K562 (cell line): Measurements from ENCODE around the gene EPB41L1. TPM values are rescaled to one million over a fixed set of nuclear protein-coding genes. Genes with fewer than 3 reads are reported as not detected.

Experiments
- ATAC-seq: fragments of 200-7000 bp; cut with Tn5 transposase; 3 replicates; pipeline ENCODE4 v1.9.1; 2020; ENCODE audit warnings: moderate library complexity
- BruUV-seq: library from RNA; stranded (reverse); fragments of 400-500 nt; replicated peaks from 2 replicates; lab custom pipeline; 2021; lab: Mats Ljungman, UMichigan
- CTCF ChIA-PET: fragments of 300-600 bp; formaldehyde crosslinking; extraction: SDS; loops from one replicate; lab custom pipeline; 2021; ENCODE audit warnings: low intra/inter-chr PET ratio; lab: Yijun Ruan, JAX
- POLR2A ChIA-PET: fragments of 300-600, 350-650 bp; sonication (Branson Sonifier 250); formaldehyde crosslinking; extraction: SDS; loops from one replicate; lab custom pipeline; 2021; ENCODE audit warnings: antibody characterized with exemption, inconsistent platforms; lab: Yijun Ruan, JAX
- DNase-seq, 4 experiments: peaks; one replicate each; pipeline versions ENCODE4 v3.0.0 to v3.0.0-alpha.2; 2011 to 2018; ENCODE audit warnings: low spot score in 3 of 4, mixed read lengths in 3 of 4; ENCODE audit errors: extremely low read depth in 1 of 4
- FAIRE-seq: peaks from 2 replicates; lab custom pipeline; 2011; peaks lifted over from hg19 to GRCh38; lab: Jason Lieb, UNC
- H2AFZ ChIP-seq: 2 replicates; pipeline ENCODE4 v1.6.0; 2011; ENCODE audit warnings: low read depth, low read length, control low read depth, inconsistent platforms
- H3K27ac ChIP-seq: fragments of 200-600 bp; 3 replicates; pipeline ENCODE4 v1.8.0; 2011; ENCODE audit warnings: low read depth, mild to moderate bottlenecking, control low read depth, inconsistent platforms, low read length, moderate library complexity, mixed read lengths; ENCODE audit errors: extremely low read depth
- H3K27me3 ChIP-seq, 2 experiments: fragments of 300-600 bp in 1 of 2; 2 replicates in 1 of 2; 3 replicates in 1 of 2; pipeline versions ENCODE4 v1.6.0 to v1.8.0; 2011; ENCODE audit warnings: inconsistent platforms in 2 of 2, low read length in 2 of 2, mild to moderate bottlenecking in 1 of 2, mixed read lengths in 1 of 2, moderate library complexity in 1 of 2; ENCODE audit not compliant: control insufficient read depth in 2 of 2, insufficient read depth in 2 of 2
- H3K36me3 ChIP-seq: fragments of 300-600 bp; 3 replicates; pipeline ENCODE4 v1.8.0; 2011; ENCODE audit warnings: mild to moderate bottlenecking, low read length, inconsistent platforms; ENCODE audit not compliant: control insufficient read depth, insufficient read depth
- H3K4me1 ChIP-seq, 2 experiments: fragments of 200-600 bp in 1 of 2; replicated peaks in 1 of 2; 2 replicates in 1 of 2; 3 replicates in 1 of 2; pipeline versions ENCODE4 v1.5.1 to v1.8.0; 2011; ENCODE audit warnings: inconsistent platforms in 2 of 2, low read length in 2 of 2, mild to moderate bottlenecking in 1 of 2, mixed read lengths in 1 of 2, moderate library complexity in 1 of 2; ENCODE audit not compliant: control insufficient read depth in 2 of 2, insufficient read depth in 2 of 2
- H3K4me2 ChIP-seq: 2 replicates; pipeline ENCODE4 v1.6.1; 2011; ENCODE audit warnings: low read length, control low read depth, inconsistent platforms, mixed read lengths; ENCODE audit not compliant: insufficient read depth
- H3K4me3 ChIP-seq: fragments of 200-600 bp; sonication (generic), shearing (Covaris generic); 2 replicates; pipeline ENCODE4 v1.5.1; 2016; ENCODE audit warnings: control low read depth, inconsistent platforms
- H3K79me2 ChIP-seq: fragments of 200-600 bp; 3 replicates; pipeline ENCODE4 v1.8.0; 2011; ENCODE audit warnings: low read length, inconsistent platforms; ENCODE audit not compliant: control insufficient read depth, insufficient read depth
- H3K9ac ChIP-seq, 2 experiments: 2 replicates each; pipeline versions ENCODE4 v1.6.0 to v1.6.1; 2011; ENCODE audit warnings: low read depth in 2 of 2, low read length in 2 of 2, control low read depth in 1 of 2, inconsistent platforms in 1 of 2, mild to moderate bottlenecking in 1 of 2, mixed read lengths in 1 of 2; ENCODE audit not compliant: insufficient read depth in 1 of 2
- H3K9me1 ChIP-seq: one replicate; pipeline ENCODE4 v1.6.0; 2011; ENCODE audit warnings: inconsistent platforms, mild to moderate bottlenecking, low read length, moderate library complexity; ENCODE audit not compliant: control insufficient read depth, insufficient read depth
- H3K9me3 ChIP-seq: replicated peaks from 2 replicates; pipeline ENCODE4 v1.5.1; 2011; ENCODE audit warnings: low read depth, low read length, inconsistent platforms; ENCODE audit not compliant: control insufficient read depth, insufficient read depth
- H4K20me1 ChIP-seq: replicated peaks from 2 replicates; pipeline ENCODE4 v1.6.1; 2011; ENCODE audit warnings: low read length, inconsistent platforms, mixed read lengths; ENCODE audit not compliant: control insufficient read depth, insufficient read depth
- MEIS2 ChIP-seq: fragments of 450-650 bp; IDR thresholded peaks from 2 replicates; pipeline ENCODE4 v1.6.1; 2014; ENCODE audit warnings: mild to moderate bottlenecking; ENCODE audit not compliant: partially characterized antibody
- WGBS: fragments of 100-300 bp; shearing (Covaris generic); methylation state at CpG from one replicate; pipeline ENCODE4 v1.1.6; 2016; ENCODE audit warnings: low coverage, mixed read lengths; ENCODE audit not compliant: insufficient coverage; ENCODE audit errors: missing lambda C conversion rate; 5-methylcytosine and 5-hydroxymethylcytosine counted together
- in situ Hi-C: fragments of 300-500 bp; cut with MboI; formaldehyde crosslinking; loops from 4 replicates; pipeline ENCODE4 v1.15.0; 2018; ENCODE audit warnings: inconsistent platforms, mixed read lengths
- intact Hi-C: fragments of 100-400 bp; cut with micrococcal nuclease; formaldehyde crosslinking; loops from 2 replicates; pipeline ENCODE4 v1.14.2; 2022
- polyA plus RNA-seq, 8 experiments: library from polyadenylated mRNA; depleted of rRNA in 4 of 8; stranded (reverse) in 5 of 8; unstranded in 3 of 8; fragments of >200 nt; fragmentation: Nextera tagmentation in 2 of 8; fragmentation: Illumina TruSeq in 1 of 8; extraction: Ambion mirVana in 2 of 8; extraction: Trizol in 1 of 8; gene quantifications; 2 replicates each; pipeline versions ENCODE4 v1.2.1 to v1.2.3, GENCODE V29; 2011 to 2014; ENCODE audit warnings: inconsistent platforms in 1 of 8, missing spikeins in 1 of 8
- total RNA-seq, 7 experiments: library from RNA; depleted of rRNA in 6 of 7; stranded (reverse); fragments of >200 nt in 6 of 7; fragmentation: Illumina TruSeq in 2 of 7; extraction: Trizol in 2 of 7; gene quantifications; 2 replicates each; pipeline versions ENCODE4 v1.2.1 to v1.2.3, GENCODE V29; 2011 to 2021; ENCODE audit warnings: low replicate concordance in 1 of 7
- TF ChIP-seq, protein P1 (sequence below): fragments of 450-650 bp; IDR thresholded peaks from 2 replicates; pipeline ENCODE4 v1.6.1; 2018; ENCODE audit not compliant: partially characterized antibody

Gene EPB41L1
- total and polyA plus RNA-seq, 9 of the 15 experiments (the other 6 are each of a cell fraction or from before 2014, with no cell fraction given), result 0.11 to 4.3 (median 1.3) TPM

DNA sequence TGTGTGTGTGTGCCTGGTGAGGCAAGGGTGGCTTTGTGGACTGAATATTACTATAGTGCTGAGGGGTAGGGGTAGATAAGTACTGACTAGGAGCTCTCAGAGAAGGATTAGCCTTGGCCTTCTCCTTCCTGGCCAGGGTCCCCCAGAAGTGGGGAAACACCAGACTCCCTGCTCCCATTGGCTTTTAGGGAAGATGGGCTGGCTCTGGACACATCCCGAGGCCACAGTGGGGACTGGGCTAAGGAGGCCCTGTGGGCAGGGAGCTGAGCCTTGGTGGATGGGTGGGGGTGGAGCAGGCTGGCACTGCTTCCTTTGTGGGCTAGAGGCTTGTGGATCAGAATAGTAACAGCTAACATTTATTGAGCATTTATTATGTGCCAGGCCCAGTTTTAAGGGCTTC lies 3.1 kb downstream of the EPB41L1 start:
- Histone ChIP-seq H3K9ac (no peak overlapping the region), H2AFZ (no peak overlapping the region), H3K9me1 (no peaks in the 10 kb centered on the region), H4K20me1 (peaks cover 13% of the 10 kb centered on the region), H3K9me3 (no peaks in the 10 kb centered on the region), H3K36me3 (no peaks in the 10 kb centered on the region), H3K4me3 (no peak overlapping the region), H3K27me3 (peaks cover 13 to 45% of the 10 kb centered on the region in 2 experiments; a peak in 4 of 5 replicates), H3K4me1 (peaks cover 5 to 16% of the 10 kb centered on the region in 2 experiments; a peak in 3 of 5 replicates), H3K4me2 (no peak overlapping the region), H3K79me2 (no peaks in the 10 kb centered on the region), H3K27ac (no peak overlapping the region)
- WGBS, result 17% methylated on average over 1 of the region's 1 CpG
- no TSS peak for BruUV-seq
- ChIA-PET CTCF (interaction anchor here (3.1 kb wide), 1 partner anchor 42 kb away, joined by 27 read pairs; no protein-coding TSS in a partner anchor), POLR2A (interaction anchor here (1.2 kb wide), 1 partner anchor 11 kb away, joined by 3 read pairs; no protein-coding TSS in a partner anchor)
- intact Hi-C loops, result no loop called here
- in situ Hi-C loops, result loop anchor here (5.0 kb wide), 1 partner anchor 40 kb away; no protein-coding TSS in a partner anchor
- TF ChIP-seq MEIS2, result no peak
- TF ChIP-seq, protein P1, sequence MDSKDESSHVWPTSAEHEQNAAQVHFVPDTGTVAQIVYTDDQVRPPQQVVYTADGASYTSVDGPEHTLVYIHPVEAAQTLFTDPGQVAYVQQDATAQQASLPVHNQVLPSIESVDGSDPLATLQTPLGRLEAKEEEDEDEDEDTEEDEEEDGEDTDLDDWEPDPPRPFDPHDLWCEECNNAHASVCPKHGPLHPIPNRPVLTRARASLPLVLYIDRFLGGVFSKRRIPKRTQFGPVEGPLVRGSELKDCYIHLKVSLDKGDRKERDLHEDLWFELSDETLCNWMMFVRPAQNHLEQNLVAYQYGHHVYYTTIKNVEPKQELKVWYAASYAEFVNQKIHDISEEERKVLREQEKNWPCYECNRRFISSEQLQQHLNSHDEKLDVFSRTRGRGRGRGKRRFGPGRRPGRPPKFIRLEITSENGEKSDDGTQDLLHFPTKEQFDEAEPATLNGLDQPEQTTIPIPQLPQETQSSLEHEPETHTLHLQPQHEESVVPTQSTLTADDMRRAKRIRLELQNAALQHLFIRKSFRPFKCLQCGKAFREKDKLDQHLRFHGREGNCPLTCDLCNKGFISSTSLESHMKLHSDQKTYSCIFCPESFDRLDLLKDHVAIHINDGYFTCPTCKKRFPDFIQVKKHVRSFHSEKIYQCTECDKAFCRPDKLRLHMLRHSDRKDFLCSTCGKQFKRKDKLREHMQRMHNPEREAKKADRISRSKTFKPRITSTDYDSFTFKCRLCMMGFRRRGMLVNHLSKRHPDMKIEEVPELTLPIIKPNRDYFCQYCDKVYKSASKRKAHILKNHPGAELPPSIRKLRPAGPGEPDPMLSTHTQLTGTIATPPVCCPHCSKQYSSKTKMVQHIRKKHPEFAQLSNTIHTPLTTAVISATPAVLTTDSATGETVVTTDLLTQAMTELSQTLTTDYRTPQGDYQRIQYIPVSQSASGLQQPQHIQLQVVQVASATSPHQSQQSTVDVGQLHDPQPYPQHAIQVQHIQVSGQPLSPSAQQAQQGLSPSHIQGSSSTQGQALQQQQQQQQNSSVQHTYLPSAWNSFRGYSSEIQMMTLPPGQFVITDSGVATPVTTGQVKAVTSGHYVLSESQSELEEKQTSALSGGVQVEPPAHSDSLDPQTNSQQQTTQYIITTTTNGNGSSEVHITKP, result peak; percentile 5
- FAIRE-seq (no peak), ATAC-seq (no peak), DNase-seq (no peak)
